HepG2 (cell line): Measurements from ENCODE around the gene NVL. TPM values are rescaled to one million over a fixed set of nuclear protein-coding genes. Genes with fewer than 3 reads are reported as not detected.

Source experiments
- ATF7-NPFF ChIP-seq: sonication (generic); formaldehyde crosslinking; IDR thresholded peaks from 2 replicates; pipeline ENCODE4 v1.8.1; 2023; ENCODE audit warnings: mild to moderate bottlenecking, low read depth, missing genetic modification reagents, moderate library complexity
- HES4 ChIP-seq: sonication (generic); formaldehyde crosslinking; IDR thresholded peaks from 2 replicates; pipeline ENCODE4 v1.9.0; 2021; ENCODE audit warnings: mild to moderate bottlenecking, missing genetic modification reagents, borderline replicate concordance
- KLF12 ChIP-seq: sonication (generic); formaldehyde crosslinking; IDR thresholded peaks from 2 replicates; pipeline ENCODE4 v1.4.0; 2020; ENCODE audit warnings: missing genetic modification reagents, borderline replicate concordance
- PHB2 ChIP-seq: fragments of 450-650 bp; IDR thresholded peaks from 2 replicates; pipeline ENCODE4 v1.6.1; 2018; ENCODE audit not compliant: partially characterized antibody
- PHF20 ChIP-seq: sonication (generic); formaldehyde crosslinking; IDR thresholded peaks from 2 replicates; pipeline ENCODE4 v1.5.0; 2020; ENCODE audit warnings: mild to moderate bottlenecking, missing genetic modification reagents
- POLR2A ChIP-seq, 2 experiments: IDR thresholded peaks; 2 replicates each; pipeline ENCODE4 v1.6.1; 2011; ENCODE audit warnings: low read depth in 2 of 2, low read length in 2 of 2, mild to moderate bottlenecking in 1 of 2, moderate library complexity in 1 of 2; ENCODE audit not compliant: insufficient read depth in 1 of 2
- RNF2 ChIP-seq: fragments of 450-650 bp; conservative IDR thresholded peaks from 2 replicates; pipeline ENCODE4 v1.6.1; 2016; ENCODE audit warnings: low read depth
- SNAPC2 ChIP-seq: sonication (generic); formaldehyde crosslinking; IDR thresholded peaks from 2 replicates; pipeline ENCODE4 v1.8.1; 2022; ENCODE audit warnings: mild to moderate bottlenecking, missing genetic modification reagents
- SP5 ChIP-seq: IDR thresholded peaks from 2 replicates; pipeline ENCODE4 v1.6.1; 2016; ENCODE audit warnings: low read depth, borderline replicate concordance
- SUZ12 ChIP-seq: fragments of 150-350 bp; IDR thresholded peaks from 2 replicates; pipeline ENCODE4 v1.6.1; 2014; ENCODE audit warnings: low read depth, low read length
- YEATS2 ChIP-seq: sonication (generic); formaldehyde crosslinking; IDR thresholded peaks from 2 replicates; pipeline ENCODE4 v1.4.0; 2020; ENCODE audit warnings: missing genetic modification reagents, borderline replicate concordance
- ZFP1 ChIP-seq: IDR thresholded peaks from 2 replicates; pipeline ENCODE4 v1.6.1; 2016
- ZFP90 ChIP-seq: sonication (generic); formaldehyde crosslinking; IDR thresholded peaks from 2 replicates; pipeline ENCODE4 v1.8.0; 2022; ENCODE audit warnings: missing genetic modification reagents, mild to moderate bottlenecking, inconsistent platforms, borderline replicate concordance
- ZNF333 ChIP-seq: sonication (generic); formaldehyde crosslinking; IDR thresholded peaks from 2 replicates; pipeline ENCODE4 v1.4.0; 2020; ENCODE audit warnings: mild to moderate bottlenecking, missing genetic modification reagents, borderline replicate concordance
- ZNF562 ChIP-seq: sonication (generic); formaldehyde crosslinking; IDR thresholded peaks from 2 replicates; pipeline ENCODE4 v1.8.0; 2022; ENCODE audit warnings: missing genetic modification reagents, borderline replicate concordance
- ZNF782 ChIP-seq: sonication (generic); formaldehyde crosslinking; IDR thresholded peaks from 2 replicates; pipeline ENCODE4 v1.4.0; 2020; ENCODE audit warnings: missing genetic modification reagents, mild to moderate bottlenecking, borderline replicate concordance
- ZSCAN21 ChIP-seq: sonication (generic); formaldehyde crosslinking; IDR thresholded peaks from 2 replicates; pipeline ENCODE4 v1.8.0; 2022; ENCODE audit warnings: mild to moderate bottlenecking, missing genetic modification reagents, moderate library complexity, borderline replicate concordance
- ZXDC ChIP-seq: sonication (generic); formaldehyde crosslinking; IDR thresholded peaks from 2 replicates; pipeline ENCODE4 v1.5.0; 2020; ENCODE audit warnings: mild to moderate bottlenecking, missing genetic modification reagents
- polyA plus RNA-seq, 8 experiments: library from polyadenylated mRNA; depleted of rRNA in 3 of 8; stranded (reverse) in 7 of 8; unstranded in 1 of 8; fragments of >200 nt; fragmentation: Illumina TruSeq in 4 of 8; extraction: Trizol in 4 of 8; gene quantifications; 2 replicates each; pipeline versions ENCODE4 v1.2.1 to v1.2.3, GENCODE V29; 2011 to 2016; ENCODE audit warnings: low read depth in 4 of 8, missing spikeins in 1 of 8, mixed read lengths in 1 of 8; ENCODE audit not compliant: insufficient read depth in 1 of 8
- total RNA-seq, 5 experiments: library from RNA; depleted of rRNA; stranded (reverse); fragments of >200 nt; fragmentation: Illumina TruSeq; extraction: Trizol; gene quantifications; 2 replicates each; pipeline ENCODE4 v1.2.3, GENCODE V29; 2016; ENCODE audit warnings: low read depth in 1 of 5
- TF ChIP-seq, protein P1 (sequence below): sonication (generic); formaldehyde crosslinking; IDR thresholded peaks from 2 replicates; pipeline ENCODE4 v1.4.0; 2020; ENCODE audit warnings: missing genetic modification reagents
- TF ChIP-seq, protein P2 (sequence below): IDR thresholded peaks from 2 replicates; pipeline ENCODE4 v1.6.1; 2012; ENCODE audit warnings: inconsistent platforms

Gene NVL
- total and polyA plus RNA-seq, 2 of the 13 experiments (the other 11 are each of a cell fraction or from before 2014, with no cell fraction given), result 8.3 to 21.0 TPM

DNA sequence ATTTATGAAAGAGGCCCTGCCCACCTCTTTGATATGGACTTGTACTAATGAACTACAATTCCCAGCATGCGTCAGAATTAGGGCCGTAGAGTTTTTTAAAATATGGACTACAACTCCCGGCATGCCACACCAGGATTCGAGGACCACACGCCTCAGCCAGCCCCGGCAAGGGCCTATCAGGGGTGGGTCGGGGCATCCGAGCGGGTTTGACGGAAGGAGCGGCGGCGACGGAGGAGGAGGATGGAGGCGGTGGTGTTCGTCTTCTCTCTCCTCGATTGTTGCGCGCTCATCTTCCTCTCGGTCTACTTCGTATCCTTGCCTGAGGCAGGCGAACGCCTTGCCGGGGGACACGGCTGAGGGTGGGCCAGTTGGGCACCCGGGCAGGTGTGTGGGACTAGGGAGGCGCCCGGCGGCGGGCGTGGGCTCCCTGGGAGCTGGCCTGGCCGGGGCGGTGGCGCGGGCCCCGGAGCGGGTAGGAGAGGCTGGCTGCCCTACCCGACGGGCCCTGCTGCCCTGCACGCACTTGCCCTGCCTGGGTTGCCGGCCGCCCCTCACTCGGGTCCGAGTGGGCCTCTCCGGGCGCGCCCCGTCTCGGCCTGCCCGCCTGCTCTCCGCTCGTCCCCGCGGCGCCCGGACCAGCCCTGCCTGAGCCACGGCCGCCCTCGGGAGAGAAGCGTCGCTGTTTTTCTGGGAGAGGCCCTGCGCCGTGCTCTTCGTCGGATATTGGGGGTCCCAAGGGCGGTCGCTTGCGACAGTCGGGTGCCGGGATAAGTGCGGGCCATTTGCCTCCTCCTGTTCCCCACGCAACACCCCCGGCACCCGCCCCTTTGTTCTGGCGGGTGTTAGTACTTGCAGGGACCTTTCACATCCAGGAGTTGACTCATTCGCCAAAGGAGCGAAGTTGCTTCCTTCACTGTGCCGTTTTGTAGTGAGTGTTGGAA, 27.0 kb upstream of the NVL start, which contains the start of gene CNIH4 (continued):
- no peak for TF ChIP-seq PHB2
- no peak for TF ChIP-seq ZNF562 (CRISPR knock-in tag)
- TF ChIP-seq ZNF333, result peak; percentile 25; the same call in 1 of the 2 replicates
- no peak for TF ChIP-seq SP5 (CRISPR knock-in tag)
- TF ChIP-seq, protein P1, sequence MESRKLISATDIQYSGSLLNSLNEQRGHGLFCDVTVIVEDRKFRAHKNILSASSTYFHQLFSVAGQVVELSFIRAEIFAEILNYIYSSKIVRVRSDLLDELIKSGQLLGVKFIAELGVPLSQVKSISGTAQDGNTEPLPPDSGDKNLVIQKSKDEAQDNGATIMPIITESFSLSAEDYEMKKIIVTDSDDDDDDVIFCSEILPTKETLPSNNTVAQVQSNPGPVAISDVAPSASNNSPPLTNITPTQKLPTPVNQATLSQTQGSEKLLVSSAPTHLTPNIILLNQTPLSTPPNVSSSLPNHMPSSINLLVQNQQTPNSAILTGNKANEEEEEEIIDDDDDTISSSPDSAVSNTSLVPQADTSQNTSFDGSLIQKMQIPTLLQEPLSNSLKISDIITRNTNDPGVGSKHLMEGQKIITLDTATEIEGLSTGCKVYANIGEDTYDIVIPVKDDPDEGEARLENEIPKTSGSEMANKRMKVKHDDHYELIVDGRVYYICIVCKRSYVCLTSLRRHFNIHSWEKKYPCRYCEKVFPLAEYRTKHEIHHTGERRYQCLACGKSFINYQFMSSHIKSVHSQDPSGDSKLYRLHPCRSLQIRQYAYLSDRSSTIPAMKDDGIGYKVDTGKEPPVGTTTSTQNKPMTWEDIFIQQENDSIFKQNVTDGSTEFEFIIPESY (CRISPR knock-in tag), result no peak
- TF ChIP-seq SUZ12, result peak; percentile 87
- TF ChIP-seq, protein P2, sequence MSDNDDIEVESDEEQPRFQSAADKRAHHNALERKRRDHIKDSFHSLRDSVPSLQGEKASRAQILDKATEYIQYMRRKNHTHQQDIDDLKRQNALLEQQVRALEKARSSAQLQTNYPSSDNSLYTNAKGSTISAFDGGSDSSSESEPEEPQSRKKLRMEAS, result peak; percentile 48; the same call in 1 of the 2 replicates
- TF ChIP-seq SNAPC2, result no peak
- peak; percentile 76 to 91 for TF ChIP-seq POLR2A (IDR thresholded peaks at IDR 0.05; ENCODE audit: insufficient read depth in 1 of 2, low read depth in 2 of 2, low read length in 2 of 2)
- TF ChIP-seq PHF20 (CRISPR knock-in tag), result peak; percentile 66
- TF ChIP-seq RNF2, result 0 out of 2 replicates have a peak, but pooled peaks have one; percentile 35
- TF ChIP-seq ZNF782 (CRISPR knock-in tag), result peak; percentile 66
- TF ChIP-seq ZFP1, result no peak
- TF ChIP-seq KLF12 (CRISPR knock-in tag), result peak; percentile 82; the same call in 1 of the 2 replicates
- peak; percentile 84 for TF ChIP-seq HES4 (CRISPR knock-in tag)
- 0 out of 2 replicates have a peak, but pooled peaks have one; percentile 24 for TF ChIP-seq ZFP90
- TF ChIP-seq ZSCAN21 (CRISPR knock-in tag), result peak; percentile 82; the same call in 1 of the 2 replicates
- peak; percentile 59; the same call in 1 of the 2 replicates for TF ChIP-seq ATF7-NPFF (CRISPR knock-in tag)
- TF ChIP-seq ZXDC, result peak; percentile 80
- no peak for TF ChIP-seq YEATS2 (CRISPR knock-in tag)
